ENCODE measurements around the gene COX5B.

Gene COX5B

GRCh38 chr2:97656129-97656755, 10.4 kb downstream of the COX5B start:
- peaks cover 5% of the 10 kb centered on the region for H3K79me1 ChIP-seq (ENCODE audit: low read length)
- H3K4ac ChIP-seq (ENCODE audit: low read depth, low read length): no peak overlapping the region
- no peak overlapping the region for H2BK15ac ChIP-seq (replicated peaks; ENCODE audit: low read depth)
- no peak overlapping the region for H3K18ac ChIP-seq (ENCODE audit: low read length)
- H2BK5ac ChIP-seq (ENCODE audit: low read length): no peak overlapping the region
- peaks cover 2% of the 10 kb centered on the region for H3K36me3 ChIP-seq (ENCODE audit: control insufficient read depth, insufficient read depth, low read length)
- no peak overlapping the region for H3K56ac ChIP-seq (ENCODE audit: low read length)
- H3K79me2 ChIP-seq (ENCODE audit: control insufficient read depth, insufficient read depth, low read length): peaks cover 3% of the 10 kb centered on the region
- H3K27me3 ChIP-seq (ENCODE audit: insufficient read depth, low read length, poor library complexity): no peaks in the 10 kb centered on the region
- H3K23ac ChIP-seq (ENCODE audit: low read length): no peak overlapping the region
- H4K5ac ChIP-seq (ENCODE audit: low read length): no peak overlapping the region
- no peak overlapping the region for H2BK120ac ChIP-seq (ENCODE audit: low read depth, low read length)
- no peak overlapping the region for H4K8ac ChIP-seq (ENCODE audit: low read depth, low read length)
- H3K9ac ChIP-seq (ENCODE audit: low read length): no peak overlapping the region
- whole genome bisulfite sequencing (ENCODE audit: extremely low coverage, insufficient coverage, low lambda C conversion rate): no CpG with 5 or more reads among the region's 7 CpGs
- no peak for DNase-seq
- H3K4me2 ChIP-seq (ENCODE audit: low read length): no peak overlapping the region
- no peak overlapping the region for H2AK5ac ChIP-seq (ENCODE audit: low read length)
- no peak overlapping the region for H3K27ac ChIP-seq (ENCODE audit: low read depth, low read length)
- H3K4me1 ChIP-seq (ENCODE audit: control insufficient read depth, low read depth, low read length): no peaks in the 10 kb centered on the region
- no peak overlapping the region for H3K4me3 ChIP-seq (ENCODE audit: low read length)

GRCh38 chr2:97656905-97657587, 11.2 kb downstream of the COX5B start:
- Histone ChIP-seq H3K27me3 (ENCODE audit: insufficient read depth, low read length, poor library complexity) (no peaks in the 10 kb centered on the region), H3K4me3 (ENCODE audit: low read length) (no peak overlapping the region), H3K18ac (ENCODE audit: low read length) (no peak overlapping the region), H3K56ac (ENCODE audit: low read length) (no peak overlapping the region), H4K5ac (ENCODE audit: low read length) (no peak overlapping the region), H3K79me1 (ENCODE audit: low read length) (peaks cover 13% of the 10 kb centered on the region), H3K36me3 (ENCODE audit: control insufficient read depth, insufficient read depth, low read length) (peaks cover 2% of the 10 kb centered on the region), H3K79me2 (ENCODE audit: control insufficient read depth, insufficient read depth, low read length) (peaks cover 10% of the 10 kb centered on the region), H3K4me2 (ENCODE audit: low read length) (no peak overlapping the region), H2BK5ac (ENCODE audit: low read length) (no peak overlapping the region), H3K9ac (ENCODE audit: low read length) (no peak overlapping the region), H3K4ac (ENCODE audit: low read depth, low read length) (no peak overlapping the region), H3K23ac (ENCODE audit: low read length) (no peak overlapping the region), H3K27ac (ENCODE audit: low read depth, low read length) (no peak overlapping the region), H2BK15ac (replicated peaks; ENCODE audit: low read depth) (no peak overlapping the region), H2BK120ac (ENCODE audit: low read depth, low read length) (no peak overlapping the region), H4K8ac (ENCODE audit: low read depth, low read length) (no peak overlapping the region), H3K4me1 (ENCODE audit: control insufficient read depth, low read depth, low read length) (peaks cover 4% of the 10 kb centered on the region), H2AK5ac (ENCODE audit: low read length) (no peak overlapping the region)
- DNase-seq: peak; percentile 33
- WGBS (ENCODE audit: extremely low coverage, insufficient coverage, low lambda C conversion rate): no CpG with 5 or more reads among the region's 15 CpGs

- Histone ChIP-seq H3K18ac (ENCODE audit: low read length) (no peak overlapping the region), H3K9ac (ENCODE audit: low read length) (no peak overlapping the region), H2BK5ac (ENCODE audit: low read length) (no peak overlapping the region), H2BK15ac (replicated peaks; ENCODE audit: low read depth) (no peak overlapping the region), H3K36me3 (ENCODE audit: control insufficient read depth, insufficient read depth, low read length) (peaks cover 2% of the 10 kb centered on the region), H3K79me2 (ENCODE audit: control insufficient read depth, insufficient read depth, low read length) (peaks cover 14% of the 10 kb centered on the region), H3K27ac (ENCODE audit: low read depth, low read length) (no peak overlapping the region), H2BK120ac (ENCODE audit: low read depth, low read length) (no peak overlapping the region), H3K4me3 (ENCODE audit: low read length) (no peak overlapping the region), H3K56ac (ENCODE audit: low read length) (no peak overlapping the region), H3K4me2 (ENCODE audit: low read length) (no peak overlapping the region), H3K23ac (ENCODE audit: low read length) (no peak overlapping the region), H4K8ac (ENCODE audit: low read depth, low read length) (no peak overlapping the region), H3K4ac (ENCODE audit: low read depth, low read length) (no peak overlapping the region), H3K4me1 (ENCODE audit: control insufficient read depth, low read depth, low read length) (peaks cover 7% of the 10 kb centered on the region), H3K79me1 (ENCODE audit: low read length) (peaks cover 15% of the 10 kb centered on the region), H4K5ac (ENCODE audit: low read length) (no peak overlapping the region), H2AK5ac (ENCODE audit: low read length) (no peak overlapping the region), H3K27me3 (ENCODE audit: insufficient read depth, low read length, poor library complexity) (no peaks in the 10 kb centered on the region)
- WGBS (ENCODE audit: extremely low coverage, insufficient coverage, low lambda C conversion rate): no CpG with 5 or more reads among the region's 37 CpGs
- DNase-seq: no peak
Measured at GRCh38 chr2:97657986-97658690, 12.3 kb downstream of the COX5B start.

GRCh38 chr2:97658691-97659157, 12.9 kb downstream of the COX5B start:
- Histone ChIP-seq H3K27me3 (ENCODE audit: insufficient read depth, low read length, poor library complexity) (no peaks in the 10 kb centered on the region), H3K4me3 (ENCODE audit: low read length) (no peak overlapping the region), H4K8ac (ENCODE audit: low read depth, low read length) (no peak overlapping the region), H3K27ac (ENCODE audit: low read depth, low read length) (no peak overlapping the region), H3K79me1 (ENCODE audit: low read length) (peaks cover 17% of the 10 kb centered on the region), H3K18ac (ENCODE audit: low read length) (no peak overlapping the region), H3K9ac (ENCODE audit: low read length) (no peak overlapping the region), H2BK5ac (ENCODE audit: low read length) (no peak overlapping the region), H4K5ac (ENCODE audit: low read length) (no peak overlapping the region), H2AK5ac (ENCODE audit: low read length) (no peak overlapping the region), H3K4ac (ENCODE audit: low read depth, low read length) (no peak overlapping the region), H3K36me3 (ENCODE audit: control insufficient read depth, insufficient read depth, low read length) (peaks cover 2% of the 10 kb centered on the region), H2BK120ac (ENCODE audit: low read depth, low read length) (no peak overlapping the region), H2BK15ac (replicated peaks; ENCODE audit: low read depth) (no peak overlapping the region), H3K56ac (ENCODE audit: low read length) (no peak overlapping the region), H3K4me1 (ENCODE audit: control insufficient read depth, low read depth, low read length) (peaks cover 7% of the 10 kb centered on the region), H3K79me2 (ENCODE audit: control insufficient read depth, insufficient read depth, low read length) (peaks cover 14% of the 10 kb centered on the region), H3K23ac (ENCODE audit: low read length) (no peak overlapping the region), H3K4me2 (ENCODE audit: low read length) (no peak overlapping the region)
- no CpG with 5 or more reads among the region's 13 CpGs for WGBS (ENCODE audit: extremely low coverage, insufficient coverage, low lambda C conversion rate)
- DNase-seq: no peak

GRCh38 chr2:97659256-97660043, 13.6 kb downstream of the COX5B start:
- Histone ChIP-seq H2BK5ac (ENCODE audit: low read length) (no peak overlapping the region), H3K27ac (ENCODE audit: low read depth, low read length) (no peak overlapping the region), H3K27me3 (ENCODE audit: insufficient read depth, low read length, poor library complexity) (no peaks in the 10 kb centered on the region), H2BK120ac (ENCODE audit: low read depth, low read length) (no peak overlapping the region), H3K36me3 (ENCODE audit: control insufficient read depth, insufficient read depth, low read length) (peaks cover 2% of the 10 kb centered on the region), H4K8ac (ENCODE audit: low read depth, low read length) (no peak overlapping the region), H3K4me2 (ENCODE audit: low read length) (no peak overlapping the region), H3K79me2 (ENCODE audit: control insufficient read depth, insufficient read depth, low read length) (peaks cover 14% of the 10 kb centered on the region), H3K23ac (ENCODE audit: low read length) (no peak overlapping the region), H2BK15ac (replicated peaks; ENCODE audit: low read depth) (no peak overlapping the region), H3K4ac (ENCODE audit: low read depth, low read length) (no peak overlapping the region), H3K9ac (ENCODE audit: low read length) (no peak overlapping the region), H4K5ac (ENCODE audit: low read length) (no peak overlapping the region), H2AK5ac (ENCODE audit: low read length) (no peak overlapping the region), H3K18ac (ENCODE audit: low read length) (no peak overlapping the region), H3K4me3 (ENCODE audit: low read length) (no peak overlapping the region), H3K4me1 (ENCODE audit: control insufficient read depth, low read depth, low read length) (peaks cover 7% of the 10 kb centered on the region), H3K79me1 (ENCODE audit: low read length) (peaks cover 17% of the 10 kb centered on the region), H3K56ac (ENCODE audit: low read length) (no peak overlapping the region)
- no CpG with 5 or more reads among the region's 29 CpGs for WGBS (ENCODE audit: extremely low coverage, insufficient coverage, low lambda C conversion rate)
- DNase-seq: no peak
